Caco-2 (cell line): ENCODE results near the gene WWOX. TPM values are rescaled to one million over a fixed set of nuclear protein-coding genes. Genes with fewer than 3 reads are reported as not detected.

Experiments used
- BruUV-seq: library from RNA; stranded (reverse); fragments of 400-500 nt; replicated peaks from 2 replicates; lab custom pipeline; 2021; lab: Mats Ljungman, UMichigan
- CTCF ChIA-PET: fragments of 300-600 bp; sonication (Branson Sonifier 250); formaldehyde crosslinking; loops from one replicate; lab custom pipeline; 2022; ENCODE audit warnings: antibody characterized with exemption; lab: Charles Lee
- POLR2A ChIA-PET: fragments of 300-600 bp; sonication (Branson Sonifier 250); formaldehyde crosslinking; loops from one replicate; lab custom pipeline; 2022; ENCODE audit warnings: antibody characterized with exemption; lab: Charles Lee
- DNase-seq, 2 experiments: peaks; one replicate each; pipeline versions ENCODE4 v3.0.0 to v3.0.0-alpha.2; 2020 to 2022
- H3K27me3 ChIP-seq: replicated peaks from 2 replicates; pipeline ENCODE4 v1.6.0; 2011; ENCODE audit warnings: low read length; ENCODE audit not compliant: control insufficient read depth, insufficient read depth
- H3K36me3 ChIP-seq: 2 replicates; pipeline ENCODE4 v1.5.1; 2011; ENCODE audit warnings: low read length; ENCODE audit not compliant: control insufficient read depth, insufficient read depth
- H3K4me1 ChIP-seq: fragments of 250-450 bp; sonication (Bioruptor Pico); 2 replicates; pipeline ENCODE4 v1.5.1; 2020; ENCODE audit warnings: mild to moderate bottlenecking
- H3K4me3 ChIP-seq: 2 replicates; pipeline ENCODE4 v1.5.1; 2011; ENCODE audit warnings: low read depth, mild to moderate bottlenecking, control low read depth, low read length
- H3K9me3 ChIP-seq: fragments of 250-450 bp; sonication (Bioruptor Pico); 2 replicates; pipeline ENCODE4 v1.5.1; 2020; ENCODE audit warnings: mild to moderate bottlenecking, moderate library complexity
- H3K27ac Mint-ChIP-seq: one replicate; pipeline ENCODE4 v1.8.0; 2022; ENCODE audit warnings: mixed read lengths; ENCODE audit not compliant: unreplicated experiment
- H3K27me3 Mint-ChIP-seq: one replicate; pipeline ENCODE4 v1.8.0; 2022; ENCODE audit warnings: mixed read lengths; ENCODE audit not compliant: insufficient read depth, unreplicated experiment
- H3K36me3 Mint-ChIP-seq: one replicate; pipeline ENCODE4 v1.8.0; 2022; ENCODE audit warnings: mild to moderate bottlenecking, mixed read lengths; ENCODE audit not compliant: insufficient read depth, unreplicated experiment
- H3K4me1 Mint-ChIP-seq: one replicate; pipeline ENCODE4 v1.8.0; 2022; ENCODE audit warnings: low read depth, mixed read lengths; ENCODE audit not compliant: unreplicated experiment
- H3K4me3 Mint-ChIP-seq: one replicate; pipeline ENCODE4 v1.8.0; 2022; ENCODE audit warnings: mild to moderate bottlenecking, moderate library complexity, mixed read lengths; ENCODE audit not compliant: unreplicated experiment
- H3K9me3 Mint-ChIP-seq: one replicate; pipeline ENCODE4 v1.8.0; 2022; ENCODE audit warnings: mixed read lengths; ENCODE audit not compliant: unreplicated experiment
- intact Hi-C: fragments of 100-400 bp; cut with micrococcal nuclease; formaldehyde crosslinking; loops from one replicate; pipeline ENCODE4 v1.10.0; 2022; ENCODE audit not compliant: unreplicated experiment
- total RNA-seq: library from RNA; stranded (reverse); gene quantifications from 2 replicates; pipeline ENCODE4 v1.2.3, GENCODE V29; 2022
- TF ChIP-seq, protein P1 (sequence below), 2 experiments: fragments of 200-600 bp in 1 of 2; IDR thresholded peaks; 1 replicate in 1 of 2; 2 replicates in 1 of 2; pipeline versions ENCODE4 v1.5.1 to v1.8.0; 2011 to 2022; ENCODE audit warnings: antibody characterized with exemption in 1 of 2, control low read depth in 1 of 2, inconsistent platforms in 1 of 2, low read depth in 1 of 2, low read length in 1 of 2, mild to moderate bottlenecking in 1 of 2, moderate library complexity in 1 of 2; ENCODE audit not compliant: insufficient read depth in 1 of 2, severe bottlenecking in 1 of 2, unreplicated experiment in 1 of 2

WWOX gene
- total RNA-seq, 1 experiment from 2014 or later: 45.0 TPM

DNA sequence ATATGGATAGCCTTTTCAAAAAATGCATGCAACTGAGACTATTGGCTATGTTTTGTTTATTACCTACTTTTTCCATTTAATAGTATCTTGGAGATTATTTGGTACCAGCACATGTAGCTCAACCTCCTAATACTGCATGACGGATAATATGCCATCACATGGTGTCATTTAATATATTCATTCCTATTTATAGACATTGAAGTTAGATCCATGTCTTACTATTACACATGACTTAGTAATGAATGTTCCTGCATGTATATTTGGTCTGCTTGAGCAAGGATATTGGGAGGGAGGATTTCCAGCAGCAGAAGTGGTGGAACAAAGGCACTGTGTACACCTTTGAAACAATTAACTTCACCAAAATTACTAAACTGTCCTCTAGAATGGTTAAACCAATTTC is 561.3 kb downstream of the WWOX start:
- no peaks in the 10 kb centered on the region for H3K27me3 Mint-ChIP-seq
- POLR2A ChIA-PET: no interaction called here

DNA sequence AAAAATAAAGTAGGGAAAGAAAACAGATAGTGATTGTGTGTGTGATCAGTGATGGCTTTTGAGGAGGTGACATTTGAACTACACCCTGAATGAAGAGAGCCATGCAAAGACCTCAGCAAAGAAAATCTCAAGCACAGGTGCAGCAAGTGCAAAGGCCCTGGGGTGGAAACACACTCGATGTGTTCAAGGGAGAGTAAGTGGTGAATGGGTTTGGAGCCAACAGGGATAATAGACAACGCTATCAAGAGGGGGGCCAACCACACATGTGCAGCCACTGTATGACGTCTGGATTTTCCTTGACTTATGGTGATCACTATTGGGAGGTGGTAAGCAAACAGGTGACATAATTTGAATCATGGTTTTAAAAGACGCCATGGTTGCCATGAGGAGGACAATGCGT is 564.2 kb downstream of the WWOX start:
- H3K9me3 ChIP-seq: no peaks in the 10 kb centered on the region
- Mint-ChIP-seq H3K27ac (no peak overlapping the region), H3K9me3 (peaks cover 7% of the 10 kb centered on the region), H3K27me3 (no peaks in the 10 kb centered on the region), H3K4me1 (peaks cover 9% of the 10 kb centered on the region), H3K36me3 (no peaks in the 10 kb centered on the region), H3K4me3 (no peak overlapping the region)
- H3K4me1 ChIP-seq: peaks cover 12% of the 10 kb centered on the region
- ChIA-PET CTCF (no interaction called here), POLR2A (no interaction called here)
- H3K27me3 ChIP-seq: no peaks in the 10 kb centered on the region
- TF ChIP-seq, protein P1, sequence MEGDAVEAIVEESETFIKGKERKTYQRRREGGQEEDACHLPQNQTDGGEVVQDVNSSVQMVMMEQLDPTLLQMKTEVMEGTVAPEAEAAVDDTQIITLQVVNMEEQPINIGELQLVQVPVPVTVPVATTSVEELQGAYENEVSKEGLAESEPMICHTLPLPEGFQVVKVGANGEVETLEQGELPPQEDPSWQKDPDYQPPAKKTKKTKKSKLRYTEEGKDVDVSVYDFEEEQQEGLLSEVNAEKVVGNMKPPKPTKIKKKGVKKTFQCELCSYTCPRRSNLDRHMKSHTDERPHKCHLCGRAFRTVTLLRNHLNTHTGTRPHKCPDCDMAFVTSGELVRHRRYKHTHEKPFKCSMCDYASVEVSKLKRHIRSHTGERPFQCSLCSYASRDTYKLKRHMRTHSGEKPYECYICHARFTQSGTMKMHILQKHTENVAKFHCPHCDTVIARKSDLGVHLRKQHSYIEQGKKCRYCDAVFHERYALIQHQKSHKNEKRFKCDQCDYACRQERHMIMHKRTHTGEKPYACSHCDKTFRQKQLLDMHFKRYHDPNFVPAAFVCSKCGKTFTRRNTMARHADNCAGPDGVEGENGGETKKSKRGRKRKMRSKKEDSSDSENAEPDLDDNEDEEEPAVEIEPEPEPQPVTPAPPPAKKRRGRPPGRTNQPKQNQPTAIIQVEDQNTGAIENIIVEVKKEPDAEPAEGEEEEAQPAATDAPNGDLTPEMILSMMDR (IDR thresholded peaks at IDR 0.05; ENCODE audit: insufficient read depth in 1 of 2, low read depth in 1 of 2, low read length in 1 of 2, severe bottlenecking in 1 of 2, unreplicated experiment in 1 of 2): no peak
- no peak for DNase-seq
- intact Hi-C loops: no loop called here
- no TSS peak for BruUV-seq
- no peaks in the 10 kb centered on the region for H3K36me3 ChIP-seq
- H3K4me3 ChIP-seq: no peak overlapping the region

More for the DNA sequence above, 561.3 kb downstream of the WWOX start:
- H3K4me1 Mint-ChIP-seq: no peaks in the 10 kb centered on the region
- no peaks in the 10 kb centered on the region for H3K36me3 Mint-ChIP-seq
- no peaks in the 10 kb centered on the region for H3K9me3 ChIP-seq
- no peak overlapping the region for H3K27ac Mint-ChIP-seq
- BruUV-seq: no TSS peak
- H3K4me3 Mint-ChIP-seq: no peak overlapping the region
- H3K4me1 ChIP-seq: peaks cover 5% of the 10 kb centered on the region; the same call in 1 of the 2 replicates
- CTCF ChIA-PET: no interaction called here
- no peaks in the 10 kb centered on the region for H3K9me3 Mint-ChIP-seq
- no peak overlapping the region for H3K4me3 ChIP-seq
- no peaks in the 10 kb centered on the region for H3K27me3 ChIP-seq
- DNase-seq: no peak
- intact Hi-C loops: no loop called here
- TF ChIP-seq, protein P1 (IDR thresholded peaks at IDR 0.05; ENCODE audit: insufficient read depth in 1 of 2, low read depth in 1 of 2, low read length in 1 of 2, severe bottlenecking in 1 of 2, unreplicated experiment in 1 of 2): no peak
- H3K36me3 ChIP-seq: no peaks in the 10 kb centered on the region

DNA sequence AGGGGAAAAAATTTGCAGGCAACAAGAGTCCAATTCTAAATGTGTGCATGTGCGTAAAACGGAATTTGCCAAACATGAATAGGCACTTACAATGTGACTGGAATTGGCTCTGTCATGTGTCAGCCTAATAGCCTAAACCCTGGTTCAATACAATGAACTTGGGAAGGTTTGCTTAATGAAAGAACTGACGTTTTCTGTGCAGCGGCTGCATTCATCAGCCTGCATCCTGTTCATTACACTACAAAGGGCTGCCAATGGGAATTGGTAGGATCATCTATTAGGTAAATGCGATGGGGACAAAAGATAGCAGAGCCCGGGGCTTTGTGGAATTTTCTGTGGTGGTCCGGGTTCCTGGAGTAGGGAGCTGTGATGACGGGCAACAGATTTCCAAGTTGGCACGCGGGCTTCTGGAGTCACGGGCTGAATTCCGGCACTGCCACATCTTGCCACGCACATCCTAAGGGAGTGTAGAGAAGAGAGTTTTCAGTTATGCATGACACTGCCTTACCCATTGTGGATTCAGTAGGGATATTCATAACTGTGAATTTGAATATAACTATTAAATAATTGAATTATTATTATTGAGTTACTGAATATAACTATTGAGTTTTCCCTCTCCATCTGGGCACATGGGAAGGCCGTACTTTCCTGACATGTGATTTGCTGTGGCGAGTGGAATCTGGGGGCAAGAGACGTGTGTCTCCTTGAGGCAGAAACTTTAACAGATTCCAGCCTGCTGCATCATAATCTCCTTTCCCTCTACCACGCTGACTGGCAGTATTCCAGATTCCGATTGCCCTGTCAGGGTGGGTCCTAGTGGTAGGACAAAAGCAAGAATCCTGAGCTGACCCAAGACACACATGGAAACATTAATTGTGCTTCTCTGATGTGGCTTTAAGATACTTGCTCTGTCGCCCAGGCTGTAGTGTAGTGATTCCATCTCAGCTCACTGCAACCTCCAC is 565.6 kb downstream of the WWOX start:
- H3K36me3 ChIP-seq: no peaks in the 10 kb centered on the region
- Mint-ChIP-seq H3K4me1 (peaks cover 9% of the 10 kb centered on the region), H3K36me3 (no peaks in the 10 kb centered on the region), H3K27ac (no peak overlapping the region), H3K27me3 (no peaks in the 10 kb centered on the region), H3K4me3 (no peak overlapping the region), H3K9me3 (peaks cover 7% of the 10 kb centered on the region)
- no peaks in the 10 kb centered on the region for H3K27me3 ChIP-seq
- intact Hi-C loops: no loop called here
- ChIA-PET POLR2A (no interaction called here), CTCF (no interaction called here)
- DNase-seq: no peak
- no peak overlapping the region for H3K4me3 ChIP-seq
- H3K9me3 ChIP-seq: no peaks in the 10 kb centered on the region
- TF ChIP-seq, protein P1 (IDR thresholded peaks at IDR 0.05; ENCODE audit: insufficient read depth in 1 of 2, low read depth in 1 of 2, low read length in 1 of 2, severe bottlenecking in 1 of 2, unreplicated experiment in 1 of 2): no peak
- H3K4me1 ChIP-seq: peaks cover 8% of the 10 kb centered on the region
- BruUV-seq: no TSS peak
